Aorta (tissue), 5 donors: ENCODE measurements around the gene IFI27L2. TPM values are rescaled to one million over a fixed set of nuclear protein-coding genes. Genes with fewer than 3 reads are reported as not detected.

ENCODE experiments used
- ATAC-seq: fragments of 200-7000 bp; cut with Tn5 transposase; one replicate; pipeline ENCODE4 v1.9.1; 2022; ENCODE audit warnings: moderate library complexity; ENCODE audit not compliant: low FRiP score
- DNase-seq, 2 donors: peaks; one replicate each; pipeline ENCODE4 v3.0.0-alpha.2; 2020
- H3K27ac ChIP-seq, 2 donors: one replicate each; pipeline ENCODE4 v1.5.1; 2013; ENCODE audit warnings: low read length in 2 of 2, mild to moderate bottlenecking in 2 of 2, moderate library complexity in 2 of 2, control low read depth in 1 of 2, inconsistent platforms in 1 of 2, low read depth in 1 of 2
- H3K27me3 ChIP-seq, 2 donors: one replicate each; pipeline ENCODE4 v1.6.1; 2013; ENCODE audit warnings: control low read depth in 1 of 2, low read length in 1 of 2, mild to moderate bottlenecking in 1 of 2, moderate library complexity in 1 of 2; ENCODE audit not compliant: insufficient read depth in 2 of 2, control insufficient read depth in 1 of 2
- H3K36me3 ChIP-seq, 2 donors: one replicate each; pipeline ENCODE4 v1.6.1; 2013; ENCODE audit warnings: control low read depth in 1 of 2, low read length in 1 of 2, mild to moderate bottlenecking in 1 of 2; ENCODE audit not compliant: insufficient read depth in 2 of 2, control insufficient read depth in 1 of 2
- H3K4me1 ChIP-seq, 2 donors: one replicate each; pipeline ENCODE4 v1.6.1; 2013; ENCODE audit warnings: low read length in 2 of 2, control low read depth in 1 of 2, mild to moderate bottlenecking in 1 of 2, moderate library complexity in 1 of 2; ENCODE audit not compliant: insufficient read depth in 2 of 2, control insufficient read depth in 1 of 2
- H3K4me3 ChIP-seq, 2 donors: one replicate each; pipeline ENCODE4 v1.5.1; 2013; ENCODE audit warnings: low read length in 2 of 2, control low read depth in 1 of 2, mild to moderate bottlenecking in 1 of 2
- H3K9me3 ChIP-seq: one replicate; pipeline ENCODE4 v1.6.1; 2013; ENCODE audit warnings: mild to moderate bottlenecking, low read length; ENCODE audit not compliant: control insufficient read depth
- WGBS, 2 donors: extraction: QIAGEN DNeasy Blood & Tissue Kit; methylation state at CpG; one replicate each; pipeline ENCODE4 v1.1.7; 2013; 5-methylcytosine and 5-hydroxymethylcytosine counted together
- intact Hi-C, 2 donors: fragments of 100-400 bp; cut with DNase I; formaldehyde crosslinking; loops; one replicate each; pipeline versions ENCODE4 v1.14.2 to v1.15.0; 2022
- polyA plus RNA-seq, 2 donors: library from polyadenylated mRNA; stranded (reverse); fragments of 200-250 nt; gene quantifications; one replicate each; pipeline ENCODE4 v1.2.3, GENCODE V29; 2013
- total RNA-seq, 2 donors: library from RNA; stranded (reverse); fragmentation: NEBNext Ultra II Directional; extraction: Animal tissue kit (Norgen Biotek cat#: 25700); gene quantifications; one replicate each; pipeline ENCODE4 v1.2.1, GENCODE V29; 2021
- donor health status: healthy with polysubstance abuse.
- donor health status: Bipolar disorder and iron deficiency.
- donor health status: DM: no; HTN: no; CAD: no.
- donor health status: DM: no; HTN: no; CAD: no.
- donor health status: DM: yes; HTN: yes; CAD: no.

Gene IFI27L2
- total and polyA plus RNA-seq, 4 donors: 52.4 to 168 (median 103) TPM

- H3K4me1 ChIP-seq: no peaks in the 10 kb centered on the region
- ATAC-seq (no peak), DNase-seq (no peak)
- H3K27me3 ChIP-seq: no peaks in the 10 kb centered on the region
- peaks cover 3% of the 10 kb centered on the region for H3K9me3 ChIP-seq
- intact Hi-C loops: no loop called here
- 88 to 90% methylated on average over 5 of the region's 5 CpGs for WGBS, 2 donors
- H3K4me3 ChIP-seq: no peak overlapping the region
- H3K36me3 ChIP-seq: no peaks in the 10 kb centered on the region
- H3K27ac ChIP-seq: no peak overlapping the region
Observed at GRCh38 chr14:94114589-94115057, 14.8 kb downstream of the IFI27L2 start.

GRCh38 chr14:94113908-94114588 lies 15.4 kb downstream of the IFI27L2 start:
- Histone ChIP-seq H3K27me3 (no peaks in the 10 kb centered on the region), H3K27ac (no peak overlapping the region), H3K4me3 (no peak overlapping the region), H3K9me3 (no peaks in the 10 kb centered on the region), H3K4me1 (no peaks in the 10 kb centered on the region), H3K36me3 (no peaks in the 10 kb centered on the region)
- intact Hi-C loops: no loop called here
- DNase-seq: no peak
- 83 to 86% methylated on average over 5 of the region's 5 CpGs for WGBS, 2 donors
- no peak for ATAC-seq

DNA sequence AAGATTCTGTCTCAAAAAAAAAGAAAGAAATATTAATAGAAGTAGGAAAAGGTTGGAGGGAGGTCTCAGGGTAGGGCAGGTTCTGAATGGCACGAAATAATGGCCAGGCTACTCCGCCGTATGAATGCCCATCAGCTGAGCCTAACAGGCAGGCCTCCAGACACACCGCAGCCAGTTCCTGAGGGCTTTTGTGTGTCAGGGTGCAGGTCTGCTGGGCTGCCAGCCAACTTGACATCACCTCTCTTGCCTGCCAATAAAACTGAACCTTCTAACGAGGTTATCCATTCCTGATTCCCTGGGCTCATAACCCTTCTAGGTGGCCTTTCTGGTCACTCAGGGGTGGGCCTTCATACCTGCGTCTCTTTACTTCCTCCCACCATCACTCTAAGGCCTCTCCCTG lies 15.9 kb downstream of the IFI27L2 start:
- Histone ChIP-seq H3K9me3 (no peaks in the 10 kb centered on the region), H3K4me1 (no peaks in the 10 kb centered on the region), H3K27me3 (no peaks in the 10 kb centered on the region), H3K4me3 (no peak overlapping the region), H3K27ac (no peak overlapping the region), H3K36me3 (no peaks in the 10 kb centered on the region)
- WGBS, 2 donors: 49 to 69% methylated on average over 6 of the region's 6 CpGs
- intact Hi-C loops: no loop called here
- DNase-seq (no peak), ATAC-seq (no peak)

DNA sequence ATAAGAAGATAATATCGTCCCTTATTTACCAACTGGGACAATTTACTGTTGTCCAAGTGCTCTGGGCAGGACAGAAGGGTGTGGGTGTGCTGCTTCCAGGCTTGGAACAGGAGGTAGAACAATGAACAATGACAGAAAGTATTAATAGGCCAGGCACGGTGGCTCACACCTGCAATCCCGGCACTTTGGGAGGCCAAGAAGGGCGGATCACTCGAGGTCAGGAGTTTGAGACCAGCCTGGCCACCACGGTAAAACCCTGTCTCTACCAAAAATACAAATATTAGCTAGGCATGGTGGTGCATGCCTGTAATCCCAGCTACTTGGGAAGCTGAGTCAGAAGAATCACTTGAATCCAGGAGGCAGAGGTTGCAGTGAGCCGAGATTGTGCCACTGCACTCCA lies 16.3 kb downstream of the IFI27L2 start:
- H3K27me3 ChIP-seq: no peaks in the 10 kb centered on the region
- no peak for ATAC-seq
- no peaks in the 10 kb centered on the region for H3K36me3 ChIP-seq
- H3K27ac ChIP-seq: no peak overlapping the region
- no peaks in the 10 kb centered on the region for H3K9me3 ChIP-seq
- intact Hi-C loops: no loop called here
- no peak overlapping the region for H3K4me3 ChIP-seq
- no peak for DNase-seq
- H3K4me1 ChIP-seq: no peaks in the 10 kb centered on the region
- 92 to 95% methylated on average over 7 of the region's 7 CpGs for WGBS, 2 donors

DNA sequence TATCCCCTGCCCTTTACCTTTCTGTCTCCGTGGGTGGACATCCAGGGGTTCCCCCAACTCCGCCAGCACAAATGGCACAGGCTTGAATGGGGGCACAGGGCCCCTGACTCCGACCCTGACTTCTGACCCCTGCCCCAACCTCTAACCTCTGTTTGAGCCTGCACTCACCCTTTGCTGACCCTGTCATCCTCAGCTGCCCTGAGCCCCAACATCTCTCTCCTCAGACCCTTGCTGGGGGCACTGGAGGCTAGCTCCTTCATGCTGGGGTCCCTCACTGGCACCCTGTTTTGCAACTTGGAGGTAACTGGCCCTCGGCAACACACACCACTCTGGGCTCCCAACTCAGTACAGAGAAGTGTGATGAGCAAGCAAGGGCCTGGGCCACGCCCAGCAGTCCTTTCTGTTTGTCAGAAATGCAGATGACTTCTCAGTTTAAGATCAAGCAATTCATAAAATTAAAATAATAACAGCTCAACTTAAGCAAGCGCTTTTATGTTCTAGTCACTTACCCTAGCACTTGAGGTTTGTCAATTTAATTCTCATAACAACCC lies 16.8 kb downstream of the IFI27L2 start:
- DNase-seq: no peak
- Histone ChIP-seq H3K27ac (no peak overlapping the region), H3K27me3 (no peaks in the 10 kb centered on the region), H3K4me3 (no peak overlapping the region), H3K36me3 (no peaks in the 10 kb centered on the region), H3K9me3 (no peaks in the 10 kb centered on the region), H3K4me1 (no peaks in the 10 kb centered on the region)
- ATAC-seq: no peak
- intact Hi-C loops: no loop called here
- WGBS, 2 donors: 87 to 90% methylated on average over 6 of the region's 6 CpGs

GRCh38 chr14:94111276-94112095 lies 17.9 kb downstream of the IFI27L2 start:
- Histone ChIP-seq H3K27ac (no peak overlapping the region), H3K4me1 (no peaks in the 10 kb centered on the region), H3K4me3 (no peak overlapping the region), H3K9me3 (no peaks in the 10 kb centered on the region), H3K36me3 (no peaks in the 10 kb centered on the region), H3K27me3 (no peaks in the 10 kb centered on the region)
- DNase-seq: no peak
- WGBS, 2 donors: 89 to 91% methylated on average over 18 to 20 of the region's 20 CpGs
- intact Hi-C loops: no loop called here
- ATAC-seq: no peak

GRCh38 chr14:94110552-94111181 lies 18.7 kb downstream of the IFI27L2 start, which contains the start of gene IFI27:
Gene IFI27 (plus strand): TSS chr14:94110736.
- H3K4me1 ChIP-seq: no peaks in the 10 kb centered on the region
- WGBS, 2 donors: 77 to 79% methylated on average over 14 of the region's 14 CpGs

DNA sequence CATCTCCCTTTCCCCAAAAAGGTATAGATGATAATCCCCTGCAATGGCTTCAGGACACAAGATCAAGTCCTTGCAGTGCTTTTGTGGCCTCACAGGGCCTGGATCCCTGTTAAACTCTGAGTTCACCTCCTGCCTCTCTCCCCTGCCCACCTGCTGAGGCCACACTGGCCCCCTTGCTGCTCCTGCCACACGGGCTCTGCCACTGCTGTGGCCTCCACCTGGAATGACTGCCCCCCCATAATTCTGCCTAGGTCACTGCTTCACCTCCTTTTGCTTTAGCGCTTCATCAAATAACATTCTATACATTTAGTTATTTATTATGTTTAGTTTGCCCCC lies 19.5 kb downstream of the IFI27L2 start:
- DNase-seq: no peak
- 95 to 98% methylated on average over 2 of the region's 2 CpGs for whole genome bisulfite sequencing, 2 donors
- intact Hi-C loops: no loop called here

More at GRCh38 chr14:94110552-94111181, 18.7 kb downstream of the IFI27L2 start, which contains the start of gene IFI27:
- H3K4me3 ChIP-seq: no peak within 1 kb of the TSS
- peak; percentile 75 for ATAC-seq
- intact Hi-C loops: no loop called here
- H3K27me3 ChIP-seq: no peaks in the 10 kb centered on the region
- DNase-seq: no peak
- no peaks in the 10 kb centered on the region for H3K9me3 ChIP-seq
- no peak within 1 kb of the TSS for H3K27ac ChIP-seq
- no peaks in the 10 kb centered on the region for H3K36me3 ChIP-seq

More for the DNA sequence above, 19.5 kb downstream of the IFI27L2 start:
- Histone ChIP-seq H3K4me1 (no peaks in the 10 kb centered on the region), H3K27ac (no peak overlapping the region), H3K9me3 (no peaks in the 10 kb centered on the region), H3K36me3 (no peaks in the 10 kb centered on the region), H3K27me3 (no peaks in the 10 kb centered on the region), H3K4me3 (no peak overlapping the region)
- no peak for ATAC-seq
